Measurements from ENCODE around the gene ABTB2.

DNA sequence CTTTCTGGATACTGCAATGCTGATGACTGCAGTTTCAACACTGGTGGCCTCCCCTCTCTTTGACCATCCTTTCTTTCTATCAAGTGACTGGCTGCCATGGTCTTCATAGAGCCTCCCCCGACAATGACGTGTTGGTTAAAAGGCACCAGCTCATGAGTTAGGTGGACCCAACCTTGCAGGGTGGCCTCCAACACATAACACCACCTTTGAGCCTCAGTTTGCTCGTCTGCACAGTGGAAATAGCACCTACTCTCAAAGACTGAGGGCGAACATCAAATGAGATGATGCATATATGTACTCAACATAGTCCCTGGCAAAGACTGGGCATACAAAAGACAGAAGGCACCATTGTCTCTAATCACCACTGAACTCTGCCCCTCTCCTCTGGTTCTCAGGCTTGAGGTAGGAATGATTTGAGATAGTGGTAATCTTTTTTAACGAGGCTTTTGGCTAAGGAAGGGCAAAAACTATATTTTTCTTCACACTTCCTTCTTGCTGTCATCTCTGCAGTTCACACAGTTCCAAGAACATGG, 133.3 kb downstream of the ABTB2 start:
- TF ChIP-seq, protein P1, sequence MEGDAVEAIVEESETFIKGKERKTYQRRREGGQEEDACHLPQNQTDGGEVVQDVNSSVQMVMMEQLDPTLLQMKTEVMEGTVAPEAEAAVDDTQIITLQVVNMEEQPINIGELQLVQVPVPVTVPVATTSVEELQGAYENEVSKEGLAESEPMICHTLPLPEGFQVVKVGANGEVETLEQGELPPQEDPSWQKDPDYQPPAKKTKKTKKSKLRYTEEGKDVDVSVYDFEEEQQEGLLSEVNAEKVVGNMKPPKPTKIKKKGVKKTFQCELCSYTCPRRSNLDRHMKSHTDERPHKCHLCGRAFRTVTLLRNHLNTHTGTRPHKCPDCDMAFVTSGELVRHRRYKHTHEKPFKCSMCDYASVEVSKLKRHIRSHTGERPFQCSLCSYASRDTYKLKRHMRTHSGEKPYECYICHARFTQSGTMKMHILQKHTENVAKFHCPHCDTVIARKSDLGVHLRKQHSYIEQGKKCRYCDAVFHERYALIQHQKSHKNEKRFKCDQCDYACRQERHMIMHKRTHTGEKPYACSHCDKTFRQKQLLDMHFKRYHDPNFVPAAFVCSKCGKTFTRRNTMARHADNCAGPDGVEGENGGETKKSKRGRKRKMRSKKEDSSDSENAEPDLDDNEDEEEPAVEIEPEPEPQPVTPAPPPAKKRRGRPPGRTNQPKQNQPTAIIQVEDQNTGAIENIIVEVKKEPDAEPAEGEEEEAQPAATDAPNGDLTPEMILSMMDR (IDR thresholded peaks at IDR 0.05): no peak
- no peak for TF ChIP-seq POLR2A (IDR thresholded peaks at IDR 0.05)

All from right lobe of liver (tissue), 4 donors.